Loucy (cell line): ENCODE data around the gene TIAM2.

Experiments used
- H2AFZ ChIP-seq: fragments of 200-600 bp; sonication (generic); 2 replicates; pipeline ENCODE4 v1.6.0; 2016; ENCODE audit warnings: antibody characterized with exemption, mild to moderate bottlenecking, low read length, moderate library complexity
- H3F3A ChIP-seq: fragments of 200-600 bp; 2 replicates; pipeline ENCODE4 v1.6.0; 2016; ENCODE audit warnings: antibody characterized with exemption, low read depth, mild to moderate bottlenecking
- H3K27me3 ChIP-seq: fragments of 200-600 bp; sonication (generic); 2 replicates; pipeline ENCODE4 v1.6.1; 2014; ENCODE audit warnings: low read length, mild to moderate bottlenecking; ENCODE audit not compliant: insufficient read depth, poor library complexity, severe bottlenecking
- H3K36me3 ChIP-seq: fragments of 200-600 bp; sonication (generic); 2 replicates; pipeline ENCODE4 v1.6.1; 2016; ENCODE audit warnings: low read length; ENCODE audit not compliant: insufficient read depth
- H3K4me1 ChIP-seq: fragments of 200-600 bp; sonication (generic); 2 replicates; pipeline ENCODE4 v1.5.1; 2014; ENCODE audit warnings: low read length, mild to moderate bottlenecking; ENCODE audit not compliant: insufficient read depth, poor library complexity, severe bottlenecking
- H3K4me2 ChIP-seq: fragments of 200-600 bp; sonication (generic); 2 replicates; pipeline ENCODE4 v1.6.0; 2014; ENCODE audit warnings: antibody characterized with exemption, low read length, low read depth, mild to moderate bottlenecking; ENCODE audit not compliant: poor library complexity, severe bottlenecking
- H3K4me3 ChIP-seq: fragments of 200-600 bp; sonication (generic); 2 replicates; pipeline ENCODE4 v1.5.1; 2014; ENCODE audit warnings: low read length, mild to moderate bottlenecking, mixed read lengths; ENCODE audit not compliant: poor library complexity, severe bottlenecking
- H3K79me2 ChIP-seq: fragments of 200-600 bp; sonication (generic); 2 replicates; pipeline ENCODE4 v1.6.1; 2014; ENCODE audit warnings: low read length; ENCODE audit not compliant: insufficient read depth
- H3K9ac ChIP-seq: fragments of 200-600 bp; sonication (generic); 2 replicates; pipeline ENCODE4 v1.6.0; 2014; ENCODE audit warnings: mild to moderate bottlenecking, low read depth, low read length, moderate library complexity; ENCODE audit not compliant: poor library complexity, severe bottlenecking
- H3K9me2 ChIP-seq: fragments of 200-600 bp; sonication (generic); replicated peaks from 2 replicates; pipeline ENCODE4 v1.6.1; 2016; ENCODE audit warnings: low read depth, low read length, mixed read lengths
- H3K9me3 ChIP-seq: fragments of 200-600 bp; sonication (generic); 2 replicates; pipeline ENCODE4 v1.6.1; 2014; ENCODE audit warnings: mild to moderate bottlenecking, antibody characterized with exemption, low read length, low read depth; ENCODE audit not compliant: insufficient read depth
- H4K20me1 ChIP-seq: fragments of 200-600 bp; sonication (generic); 2 replicates; pipeline ENCODE4 v1.6.0; 2014; ENCODE audit warnings: antibody characterized with exemption, low read length, mild to moderate bottlenecking; ENCODE audit not compliant: insufficient read depth, poor library complexity, severe bottlenecking
- CTCF ChIP-seq: fragments of 200-600 bp; sonication (generic); conservative IDR thresholded peaks from 2 replicates; pipeline ENCODE4 v1.5.1; 2014; ENCODE audit warnings: mild to moderate bottlenecking, antibody characterized with exemption, low read length
- EZH2phosphoT487 ChIP-seq: fragments of 200-600 bp; IDR thresholded peaks from 2 replicates; pipeline ENCODE4 v1.6.1; 2018; ENCODE audit warnings: antibody characterized with exemption, mild to moderate bottlenecking, moderate library complexity, borderline replicate concordance

Gene TIAM2

GRCh38 chr6:155155787-155156447, 160.8 kb downstream of the TIAM2 start:
- no peaks in the 10 kb centered on the region for H3K9me2 ChIP-seq
- H3K79me2 ChIP-seq, result no peaks in the 10 kb centered on the region
- no peaks in the 10 kb centered on the region for H3F3A ChIP-seq
- no peak overlapping the region for H2AFZ ChIP-seq
- H4K20me1 ChIP-seq, result no peaks in the 10 kb centered on the region
- H3K4me2 ChIP-seq, result no peak overlapping the region
- H3K27me3 ChIP-seq, result no peaks in the 10 kb centered on the region
- H3K9ac ChIP-seq, result no peak overlapping the region
- H3K4me1 ChIP-seq, result peaks cover 11% of the 10 kb centered on the region
- H3K36me3 ChIP-seq, result no peaks in the 10 kb centered on the region
- no peak overlapping the region for H3K4me3 ChIP-seq
- no peaks in the 10 kb centered on the region for H3K9me3 ChIP-seq
- TF ChIP-seq CTCF (no peak), EZH2phosphoT487 (no peak)

GRCh38 chr6:155157101-155157500, 162.0 kb downstream of the TIAM2 start:
- no peaks in the 10 kb centered on the region for H3K27me3 ChIP-seq
- no peaks in the 10 kb centered on the region for H3K9me2 ChIP-seq
- no peaks in the 10 kb centered on the region for H3K36me3 ChIP-seq
- no peak for TF ChIP-seq CTCF
- no peak for TF ChIP-seq EZH2phosphoT487
- peaks cover 11% of the 10 kb centered on the region for H3K4me1 ChIP-seq
- no peak overlapping the region for H3K9ac ChIP-seq
- H3K4me3 ChIP-seq, result no peak overlapping the region
- no peaks in the 10 kb centered on the region for H3K9me3 ChIP-seq
- no peak overlapping the region for H3K4me2 ChIP-seq
- no peaks in the 10 kb centered on the region for H3K79me2 ChIP-seq
- no peaks in the 10 kb centered on the region for H4K20me1 ChIP-seq
- no peak overlapping the region for H2AFZ ChIP-seq
- no peaks in the 10 kb centered on the region for H3F3A ChIP-seq

GRCh38 chr6:155158030-155158843, 163.1 kb downstream of the TIAM2 start:
- Histone ChIP-seq H4K20me1 (no peaks in the 10 kb centered on the region), H3K9me3 (no peaks in the 10 kb centered on the region), H3K79me2 (no peaks in the 10 kb centered on the region), H3K27me3 (no peaks in the 10 kb centered on the region), H3K4me3 (no peak overlapping the region), H2AFZ (no peak overlapping the region), H3K9ac (no peak overlapping the region), H3K4me1 (peaks cover 11% of the 10 kb centered on the region), H3F3A (no peaks in the 10 kb centered on the region), H3K4me2 (no peak overlapping the region), H3K36me3 (no peaks in the 10 kb centered on the region), H3K9me2 (no peaks in the 10 kb centered on the region)
- TF ChIP-seq CTCF (no peak), EZH2phosphoT487 (no peak)
